HFFc6 (cell line): ENCODE data around the gene WDR93. TPM values are rescaled to one million over a fixed set of nuclear protein-coding genes. Genes with fewer than 3 reads are reported as not detected.

ENCODE experiments used
- DNase-seq: peaks from one replicate; pipeline ENCODE4 v3.0.0-alpha.2; 2018
- H3K27ac Mint-ChIP-seq: 2 replicates; pipeline ENCODE4 v1.8.0; 2020; ENCODE audit warnings: mild to moderate bottlenecking, mixed read lengths
- H3K27me3 Mint-ChIP-seq: 2 replicates; pipeline ENCODE4 v1.8.0; 2021; ENCODE audit warnings: mild to moderate bottlenecking, moderate library complexity, mixed read lengths; ENCODE audit not compliant: insufficient read depth
- H3K36me3 Mint-ChIP-seq: 2 replicates; pipeline ENCODE4 v1.8.0; 2021; ENCODE audit warnings: low read depth, mixed read lengths
- H3K4me1 Mint-ChIP-seq: 2 replicates; pipeline ENCODE4 v1.8.0; 2020; ENCODE audit warnings: low read depth, mixed read lengths
- H3K4me3 Mint-ChIP-seq: 2 replicates; pipeline ENCODE4 v1.8.0; 2020; ENCODE audit warnings: mild to moderate bottlenecking, moderate library complexity, mixed read lengths
- H3K9me3 Mint-ChIP-seq: 2 replicates; pipeline ENCODE4 v1.8.0; 2020; ENCODE audit warnings: mild to moderate bottlenecking, mixed read lengths
- total RNA-seq, 6 experiments: library from RNA; stranded (reverse); fragmentation: NEBNext Ultra II Directional; extraction: Animal tissue kit (Norgen Biotek cat#: 25700); gene quantifications; 2 replicates in 1 of 6; 3 replicates in 5 of 6; pipeline ENCODE4 v1.2.3, GENCODE V29; 2021
- TF ChIP-seq, protein P1 (sequence below): fragments of 200-600 bp; sonication (generic); IDR thresholded peaks from 2 replicates; pipeline ENCODE4 v1.5.0; 2021; ENCODE audit warnings: antibody characterized with exemption, mild to moderate bottlenecking

WDR93 gene
- total RNA-seq, 6 experiments from 2014 or later, result 0.21 TPM; not detected in 5

- TF ChIP-seq, protein P1, sequence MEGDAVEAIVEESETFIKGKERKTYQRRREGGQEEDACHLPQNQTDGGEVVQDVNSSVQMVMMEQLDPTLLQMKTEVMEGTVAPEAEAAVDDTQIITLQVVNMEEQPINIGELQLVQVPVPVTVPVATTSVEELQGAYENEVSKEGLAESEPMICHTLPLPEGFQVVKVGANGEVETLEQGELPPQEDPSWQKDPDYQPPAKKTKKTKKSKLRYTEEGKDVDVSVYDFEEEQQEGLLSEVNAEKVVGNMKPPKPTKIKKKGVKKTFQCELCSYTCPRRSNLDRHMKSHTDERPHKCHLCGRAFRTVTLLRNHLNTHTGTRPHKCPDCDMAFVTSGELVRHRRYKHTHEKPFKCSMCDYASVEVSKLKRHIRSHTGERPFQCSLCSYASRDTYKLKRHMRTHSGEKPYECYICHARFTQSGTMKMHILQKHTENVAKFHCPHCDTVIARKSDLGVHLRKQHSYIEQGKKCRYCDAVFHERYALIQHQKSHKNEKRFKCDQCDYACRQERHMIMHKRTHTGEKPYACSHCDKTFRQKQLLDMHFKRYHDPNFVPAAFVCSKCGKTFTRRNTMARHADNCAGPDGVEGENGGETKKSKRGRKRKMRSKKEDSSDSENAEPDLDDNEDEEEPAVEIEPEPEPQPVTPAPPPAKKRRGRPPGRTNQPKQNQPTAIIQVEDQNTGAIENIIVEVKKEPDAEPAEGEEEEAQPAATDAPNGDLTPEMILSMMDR, result no peak
- DNase-seq, result no peak
- Mint-ChIP-seq H3K4me1 (peaks cover 30% of the 10 kb centered on the region), H3K27ac (no peak overlapping the region; the same call in 1 of the 2 replicates), H3K36me3 (no peaks in the 10 kb centered on the region), H3K27me3 (peaks cover 1% of the 10 kb centered on the region; the same call in 1 of the 2 replicates), H3K4me3 (no peak overlapping the region), H3K9me3 (no peaks in the 10 kb centered on the region)
Observed at GRCh38 chr15:89769366-89769765, 78.8 kb downstream of the WDR93 start.

GRCh38 chr15:89770041-89770440 is 79.4 kb downstream of the WDR93 start:
- Mint-ChIP-seq H3K4me3 (no peak overlapping the region), H3K36me3 (no peaks in the 10 kb centered on the region), H3K4me1 (peaks cover 30% of the 10 kb centered on the region), H3K27me3 (peaks cover 1% of the 10 kb centered on the region; the same call in 1 of the 2 replicates), H3K9me3 (no peaks in the 10 kb centered on the region), H3K27ac (peak overlapping the region; percentile 63)
- TF ChIP-seq, protein P1, result no peak
- DNase-seq, result peak; percentile 42

DNA sequence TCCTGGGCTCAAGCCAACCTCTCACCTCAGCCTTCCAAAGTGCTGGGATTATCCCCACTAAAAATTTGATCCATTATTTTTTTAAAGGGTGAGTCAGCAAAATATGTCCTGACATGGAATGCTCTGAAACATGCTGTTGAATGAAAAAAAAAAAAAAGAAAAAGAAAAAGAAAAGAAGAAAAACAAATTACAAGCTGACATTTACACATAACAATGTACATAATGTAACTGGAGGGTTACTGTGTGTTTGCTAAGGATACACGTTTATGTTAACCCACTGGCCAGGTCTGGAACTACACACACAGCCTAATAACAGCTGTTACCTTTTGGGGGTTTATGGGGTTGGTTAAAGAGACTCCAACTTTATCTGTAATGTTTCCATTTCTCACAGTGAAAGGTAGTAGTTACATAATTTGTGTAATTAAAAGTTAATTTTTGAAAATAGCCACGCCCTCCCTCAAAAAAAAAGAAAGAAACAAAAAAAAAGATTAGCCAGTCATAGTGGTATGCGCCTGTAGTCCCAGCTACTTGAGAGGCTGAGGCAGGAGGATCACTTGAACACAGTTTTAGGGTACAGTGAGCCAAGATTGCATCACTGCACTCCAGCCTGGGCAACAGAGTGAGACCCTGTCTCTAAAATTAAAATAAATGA is 82.4 kb downstream of the WDR93 start:
- DNase-seq, result peak; percentile 19
- Mint-ChIP-seq H3K4me1 (peaks cover 29% of the 10 kb centered on the region), H3K36me3 (no peaks in the 10 kb centered on the region), H3K9me3 (no peaks in the 10 kb centered on the region), H3K27me3 (no peaks in the 10 kb centered on the region), H3K4me3 (no peak overlapping the region), H3K27ac (peak overlapping the region; percentile 66)
- TF ChIP-seq, protein P1, result peak; percentile 61

DNA sequence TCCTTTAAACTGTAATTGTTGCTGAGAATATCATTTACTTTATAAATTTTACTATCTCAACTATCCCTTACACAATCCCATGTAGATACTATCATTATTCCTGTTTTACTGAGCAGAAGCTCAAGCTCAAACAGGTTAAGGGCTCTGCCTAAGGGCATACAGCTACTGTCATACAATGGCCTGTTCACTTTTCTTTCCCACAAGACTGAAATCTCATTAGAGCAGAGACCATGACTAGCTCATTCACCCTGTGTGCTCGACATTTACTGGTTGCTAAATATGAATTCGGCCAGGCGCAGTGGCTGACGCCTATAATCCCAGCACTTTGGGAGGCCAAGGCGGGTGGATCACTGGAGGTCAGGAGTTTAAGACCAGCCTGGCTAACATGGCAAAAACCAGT is 83.9 kb downstream of the WDR93 start:
- H3K27ac Mint-ChIP-seq, result no peak overlapping the region
- H3K4me3 Mint-ChIP-seq, result no peak overlapping the region
- H3K27me3 Mint-ChIP-seq, result no peaks in the 10 kb centered on the region
- H3K36me3 Mint-ChIP-seq, result no peaks in the 10 kb centered on the region
- no peaks in the 10 kb centered on the region for H3K9me3 Mint-ChIP-seq
- TF ChIP-seq, protein P1, result no peak
- peaks cover 24% of the 10 kb centered on the region for H3K4me1 Mint-ChIP-seq
- DNase-seq, result no peak

DNA sequence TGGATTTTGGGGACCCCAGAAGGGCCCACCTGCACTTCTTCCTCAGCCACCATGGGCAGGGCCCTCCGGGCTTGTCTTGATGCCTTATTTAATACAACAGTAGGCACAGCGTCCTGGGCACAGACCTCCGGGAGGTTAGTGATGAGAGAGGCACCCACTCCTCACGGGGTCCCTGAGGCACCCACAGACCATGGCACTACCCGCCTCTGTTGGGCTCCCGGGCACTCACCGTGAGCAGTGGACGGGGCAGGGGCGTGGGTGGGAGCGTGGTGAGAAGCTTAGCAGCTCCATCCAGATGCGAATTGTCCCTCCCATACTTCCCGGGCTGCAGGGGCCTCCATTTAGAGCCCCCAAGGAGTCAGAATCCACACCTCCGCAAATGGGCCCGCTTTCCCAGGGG is 85.2 kb downstream of the WDR93 start:
- DNase-seq, result no peak
- Mint-ChIP-seq H3K4me1 (peaks cover 16% of the 10 kb centered on the region), H3K27ac (no peak overlapping the region), H3K36me3 (no peaks in the 10 kb centered on the region), H3K4me3 (no peak overlapping the region), H3K9me3 (no peaks in the 10 kb centered on the region), H3K27me3 (no peaks in the 10 kb centered on the region)
- TF ChIP-seq, protein P1, result no peak
